Upper lobe of left lung (tissue), 4 donors: ENCODE measurements around the gene OR52N4.

Source experiments
- POLR2A ChIP-seq, 4 donors: fragments of 450-650 bp; IDR thresholded peaks; one replicate each; pipeline ENCODE4 v1.5.1; 2016 to 2017; ENCODE audit warnings: antibody characterized with exemption in 4 of 4, mild to moderate bottlenecking in 2 of 4
- POLR2AphosphoS5 ChIP-seq, 2 donors: sonication (generic); formaldehyde crosslinking; IDR thresholded peaks; one replicate each; pipeline ENCODE4 v1.5.1; 2017; ENCODE audit warnings: antibody characterized with exemption in 2 of 2
- TF ChIP-seq, protein P1 (sequence below), 6 experiments: fragments of 450-650 bp in 4 of 6; fragments of 200-600 bp in 2 of 6; sonication (generic) in 2 of 6; IDR thresholded peaks; one replicate each; pipeline ENCODE4 v1.5.1; 2016 to 2019; ENCODE audit warnings: antibody characterized with exemption in 6 of 6

DNA sequence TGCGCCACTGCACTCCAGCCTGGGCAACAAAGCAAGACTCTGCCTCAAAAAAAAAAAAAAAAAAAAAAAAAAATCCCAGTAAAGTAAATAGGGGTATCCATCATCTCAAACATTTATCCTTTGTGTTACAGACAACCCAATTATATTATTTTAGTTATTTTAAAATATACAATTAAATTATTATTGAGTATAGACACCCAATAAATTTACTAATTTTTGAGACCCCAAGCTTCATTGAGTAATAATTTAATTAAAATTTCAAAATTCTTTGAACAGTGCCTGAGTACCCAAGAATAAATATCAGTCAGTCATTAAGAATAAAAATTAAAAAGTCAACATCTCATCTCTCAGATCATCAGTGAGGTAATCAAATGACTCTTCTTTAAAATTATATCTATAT, at the start of gene OR52N4:
- TF ChIP-seq POLR2AphosphoS5 (IDR thresholded peaks at IDR 0.05) (no peak), POLR2A (IDR thresholded peaks at IDR 0.05) (no peak)
- TF ChIP-seq, protein P1, sequence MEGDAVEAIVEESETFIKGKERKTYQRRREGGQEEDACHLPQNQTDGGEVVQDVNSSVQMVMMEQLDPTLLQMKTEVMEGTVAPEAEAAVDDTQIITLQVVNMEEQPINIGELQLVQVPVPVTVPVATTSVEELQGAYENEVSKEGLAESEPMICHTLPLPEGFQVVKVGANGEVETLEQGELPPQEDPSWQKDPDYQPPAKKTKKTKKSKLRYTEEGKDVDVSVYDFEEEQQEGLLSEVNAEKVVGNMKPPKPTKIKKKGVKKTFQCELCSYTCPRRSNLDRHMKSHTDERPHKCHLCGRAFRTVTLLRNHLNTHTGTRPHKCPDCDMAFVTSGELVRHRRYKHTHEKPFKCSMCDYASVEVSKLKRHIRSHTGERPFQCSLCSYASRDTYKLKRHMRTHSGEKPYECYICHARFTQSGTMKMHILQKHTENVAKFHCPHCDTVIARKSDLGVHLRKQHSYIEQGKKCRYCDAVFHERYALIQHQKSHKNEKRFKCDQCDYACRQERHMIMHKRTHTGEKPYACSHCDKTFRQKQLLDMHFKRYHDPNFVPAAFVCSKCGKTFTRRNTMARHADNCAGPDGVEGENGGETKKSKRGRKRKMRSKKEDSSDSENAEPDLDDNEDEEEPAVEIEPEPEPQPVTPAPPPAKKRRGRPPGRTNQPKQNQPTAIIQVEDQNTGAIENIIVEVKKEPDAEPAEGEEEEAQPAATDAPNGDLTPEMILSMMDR (IDR thresholded peaks at IDR 0.05) = no peak
